Measurements from ENCODE around the gene PDE6B. TPM values are rescaled to one million over a fixed set of nuclear protein-coding genes. Genes with fewer than 3 reads are reported as not detected.

Gene PDE6B
- total RNA-seq, 1 donor = not detected

- Histone ChIP-seq H4K20me1 (ENCODE audit: insufficient read depth, low read length) (no peaks in the 10 kb centered on the region), H3K36me3 (ENCODE audit: insufficient read depth, low read length) (no peaks in the 10 kb centered on the region), H3K4me2 (ENCODE audit: insufficient read depth, low read length) (no peak overlapping the region), H3K79me2 (ENCODE audit: insufficient read depth, low read length) (no peaks in the 10 kb centered on the region), H3K27ac (ENCODE audit: low read depth, low read length) (no peak overlapping the region), H3K27me3 (ENCODE audit: insufficient read depth, low read length) (no peaks in the 10 kb centered on the region), H3K4me1 (ENCODE audit: insufficient read depth, low read length) (no peaks in the 10 kb centered on the region), H2AFZ (ENCODE audit: low read length) (no peak overlapping the region), H3K9me3 (ENCODE audit: low read depth, low read length) (no peaks in the 10 kb centered on the region), H3K4me3 (ENCODE audit: insufficient read depth, low read length) (no peak overlapping the region)
- DNase-seq (ENCODE audit: insufficient read length, low spot score, missing footprints) = peak; percentile 62
- no peak for TF ChIP-seq CTCF (IDR thresholded peaks at IDR 0.05; ENCODE audit: extremely low read depth, low read depth, low read length)
Measured at GRCh38 chr4:632196-632790, 6.9 kb downstream of the PDE6B start.

GRCh38 chr4:632926-633325, 7.6 kb downstream of the PDE6B start:
- Histone ChIP-seq H3K27me3 (ENCODE audit: insufficient read depth, low read length) (peaks cover 3% of the 10 kb centered on the region), H4K20me1 (ENCODE audit: insufficient read depth, low read length) (no peaks in the 10 kb centered on the region), H2AFZ (ENCODE audit: low read length) (no peak overlapping the region), H3K4me3 (ENCODE audit: insufficient read depth, low read length) (no peak overlapping the region), H3K36me3 (ENCODE audit: insufficient read depth, low read length) (no peaks in the 10 kb centered on the region), H3K27ac (ENCODE audit: low read depth, low read length) (no peak overlapping the region), H3K79me2 (ENCODE audit: insufficient read depth, low read length) (no peaks in the 10 kb centered on the region), H3K9me3 (ENCODE audit: low read depth, low read length) (no peaks in the 10 kb centered on the region), H3K4me2 (ENCODE audit: insufficient read depth, low read length) (no peak overlapping the region), H3K4me1 (ENCODE audit: insufficient read depth, low read length) (no peaks in the 10 kb centered on the region)
- TF ChIP-seq CTCF (IDR thresholded peaks at IDR 0.05; ENCODE audit: extremely low read depth, low read depth, low read length) = no peak
- peak; percentile 86 for DNase-seq (ENCODE audit: insufficient read length, low spot score, missing footprints)

- Histone ChIP-seq H3K27me3 (ENCODE audit: insufficient read depth, low read length) (peaks cover 4% of the 10 kb centered on the region), H4K20me1 (ENCODE audit: insufficient read depth, low read length) (no peaks in the 10 kb centered on the region), H3K79me2 (ENCODE audit: insufficient read depth, low read length) (no peaks in the 10 kb centered on the region), H3K9me3 (ENCODE audit: low read depth, low read length) (no peaks in the 10 kb centered on the region), H3K4me1 (ENCODE audit: insufficient read depth, low read length) (no peaks in the 10 kb centered on the region), H2AFZ (ENCODE audit: low read length) (no peak overlapping the region), H3K4me3 (ENCODE audit: insufficient read depth, low read length) (no peak overlapping the region), H3K36me3 (ENCODE audit: insufficient read depth, low read length) (no peaks in the 10 kb centered on the region), H3K27ac (ENCODE audit: low read depth, low read length) (no peak overlapping the region), H3K4me2 (ENCODE audit: insufficient read depth, low read length) (no peak overlapping the region)
- DNase-seq (ENCODE audit: insufficient read length, low spot score, missing footprints) = peak; percentile 62
- no peak for TF ChIP-seq CTCF (IDR thresholded peaks at IDR 0.05; ENCODE audit: extremely low read depth, low read depth, low read length)
Measured at GRCh38 chr4:633406-633805, 8.0 kb downstream of the PDE6B start.

- no peak overlapping the region for H2AFZ ChIP-seq (ENCODE audit: low read length)
- no peaks in the 10 kb centered on the region for H3K79me2 ChIP-seq (ENCODE audit: insufficient read depth, low read length)
- no peaks in the 10 kb centered on the region for H3K36me3 ChIP-seq (ENCODE audit: insufficient read depth, low read length)
- no peaks in the 10 kb centered on the region for H3K4me1 ChIP-seq (ENCODE audit: insufficient read depth, low read length)
- no peak overlapping the region for H3K4me2 ChIP-seq (ENCODE audit: insufficient read depth, low read length)
- H3K9me3 ChIP-seq (ENCODE audit: low read depth, low read length) = no peaks in the 10 kb centered on the region
- peak; percentile 27 for DNase-seq (ENCODE audit: insufficient read length, low spot score, missing footprints)
- peaks cover 4% of the 10 kb centered on the region for H3K27me3 ChIP-seq (ENCODE audit: insufficient read depth, low read length)
- no peak for TF ChIP-seq CTCF (IDR thresholded peaks at IDR 0.05; ENCODE audit: extremely low read depth, low read depth, low read length)
- no peaks in the 10 kb centered on the region for H4K20me1 ChIP-seq (ENCODE audit: insufficient read depth, low read length)
- no peak overlapping the region for H3K27ac ChIP-seq (ENCODE audit: low read depth, low read length)
- no peak overlapping the region for H3K4me3 ChIP-seq (ENCODE audit: insufficient read depth, low read length)
Measured at GRCh38 chr4:633976-634598, 8.7 kb downstream of the PDE6B start.
